WI38 (cell line): Measurements from ENCODE around the gene SLC6A2.

Experiments
- H3K4me3 ChIP-seq: 2 replicates; pipeline ENCODE4 v1.5.1; 2011; ENCODE audit warnings: low read depth, mild to moderate bottlenecking, control low read depth, low read length
- CTCF ChIP-seq: IDR thresholded peaks from 2 replicates; pipeline ENCODE4 v1.5.1; 2012; ENCODE audit warnings: low read depth, mild to moderate bottlenecking, control low read depth, low read length

SLC6A2 gene

GRCh38 chr16:55647798-55648197 is 8.0 kb upstream of the SLC6A2 start:
- TF ChIP-seq CTCF: no peak
- no peak overlapping the region for H3K4me3 ChIP-seq

GRCh38 chr16:55651841-55652824 is 3.7 kb upstream of the SLC6A2 start:
- no peak overlapping the region for H3K4me3 ChIP-seq
- TF ChIP-seq CTCF: no peak

- TF ChIP-seq CTCF: no peak
- H3K4me3 ChIP-seq: no peak overlapping the region
Observed at GRCh38 chr16:55653106-55653505, 2.7 kb upstream of the SLC6A2 start.

GRCh38 chr16:55655381-55655896 is 349 bp upstream of the SLC6A2 start:
- no peak for TF ChIP-seq CTCF
- H3K4me3 ChIP-seq: no peak overlapping the region

GRCh38 chr16:55656691-55657092 is 904 bp downstream of the SLC6A2 start:
- H3K4me3 ChIP-seq: no peak overlapping the region
- no peak for TF ChIP-seq CTCF

- H3K4me3 ChIP-seq: no peak overlapping the region
- TF ChIP-seq CTCF: no peak
Observed at GRCh38 chr16:55657616-55658015, 1.8 kb downstream of the SLC6A2 start.

- TF ChIP-seq CTCF: no peak
- H3K4me3 ChIP-seq: no peak overlapping the region
Observed at GRCh38 chr16:55658898-55659420, 3.2 kb downstream of the SLC6A2 start.
